GM13977 (cell line): ENCODE data around the gene CEACAM3.

Experiments used
- DNase-seq: peaks from one replicate; pipeline ENCODE4 v3.0.0; 2012; ENCODE audit warnings: low spot score
- CTCF ChIP-seq: IDR thresholded peaks from 2 replicates; pipeline ENCODE4 v1.5.1; 2012; ENCODE audit warnings: mild to moderate bottlenecking, control low read depth; ENCODE audit not compliant: insufficient read depth; ENCODE audit errors: extremely low read depth, missing control alignments
- in situ Hi-C: fragments of 300-500 bp; cut with MboI; formaldehyde crosslinking; loops from one replicate; pipeline ENCODE4 v1.12.0; 2022; ENCODE audit warnings: low sequenced_read_pairs, low pct_unique_long_range_greater_than_20kb, mixed read lengths, inconsistent platforms; ENCODE audit not compliant: unreplicated experiment

The CEACAM3 gene

GRCh38 chr19:41847351-41848105 lies 51.1 kb downstream of the CEACAM3 start:
- no peak for TF ChIP-seq CTCF
- in situ Hi-C loops: no loop called here
- no peak for DNase-seq

- no peak for TF ChIP-seq CTCF
- DNase-seq: no peak
- in situ Hi-C loops: no loop called here
These were observed 52.3 kb downstream of the CEACAM3 start for GRCh38 chr19:41848666-41849065.

GRCh38 chr19:41849067-41849466 lies 52.7 kb downstream of the CEACAM3 start:
- no peak for TF ChIP-seq CTCF
- DNase-seq: no peak
- in situ Hi-C loops: no loop called here

GRCh38 chr19:41850381-41850780 lies 54.0 kb downstream of the CEACAM3 start:
- in situ Hi-C loops: no loop called here
- TF ChIP-seq CTCF: no peak
- DNase-seq: no peak

- no peak for TF ChIP-seq CTCF
- DNase-seq: no peak
- in situ Hi-C loops: no loop called here
These were observed 55.1 kb downstream of the CEACAM3 start for GRCh38 chr19:41851456-41851855.

- TF ChIP-seq CTCF: no peak
- DNase-seq: no peak
- in situ Hi-C loops: no loop called here
These were observed 57.0 kb downstream of the CEACAM3 start for GRCh38 chr19:41853344-41853743.
